IMR-90 (cell line): Measurements from ENCODE around the gene TIAM2. TPM values are rescaled to one million over a fixed set of nuclear protein-coding genes. Genes with fewer than 3 reads are reported as not detected.

Experiments
- ATAC-seq: fragments of 200-7000 bp; cut with Tn5 transposase; 2 replicates; pipeline ENCODE4 v1.9.1; 2020; ENCODE audit warnings: low read depth, mild to moderate bottlenecking, moderate library complexity
- BruUV-seq: library from RNA; stranded (reverse); fragments of 400-500 nt; replicated peaks from 2 replicates; lab custom pipeline; 2021; lab: Mats Ljungman, UMichigan
- CTCF ChIA-PET: fragments of 300-600 bp; formaldehyde crosslinking; extraction: SDS; loops from one replicate; lab custom pipeline; 2021; ENCODE audit warnings: antibody characterized with exemption; lab: Yijun Ruan, JAX
- POLR2A ChIA-PET: fragments of 300-600 bp; sonication (Branson Sonifier 250); formaldehyde crosslinking; loops from one replicate; lab custom pipeline; 2022; ENCODE audit warnings: antibody characterized with exemption; ENCODE audit not compliant: unreplicated experiment; lab: Charles Lee
- DNase-seq: peaks from one replicate; pipeline ENCODE4 v3.0.0; 2013
- H2AFZ ChIP-seq: replicated peaks from 2 replicates; pipeline ENCODE3; 2013; ENCODE audit warnings: low read length, mild to moderate bottlenecking; ENCODE audit not compliant: poor library complexity
- H2AK5ac ChIP-seq: 2 replicates; pipeline ENCODE4 v1.6.1; 2013; ENCODE audit warnings: low read depth, low read length, inconsistent platforms
- H2AK9ac ChIP-seq: replicated peaks from 2 replicates; pipeline ENCODE3; 2013; ENCODE audit warnings: mild to moderate bottlenecking, low read depth, low read length, moderate library complexity; ENCODE audit not compliant: poor library complexity
- H2BK120ac ChIP-seq: 2 replicates; pipeline ENCODE4 v1.6.1; 2013; ENCODE audit warnings: low read depth, low read length, inconsistent platforms
- H2BK15ac ChIP-seq: 3 replicates; pipeline ENCODE4 v1.6.1; 2013; ENCODE audit warnings: low read depth, low read length, inconsistent platforms
- H2BK20ac ChIP-seq: 2 replicates; pipeline ENCODE4 v1.6.1; 2013; ENCODE audit warnings: low read depth, mild to moderate bottlenecking, inconsistent platforms, low read length, moderate library complexity
- H2BK5ac ChIP-seq: 2 replicates; pipeline ENCODE4 v1.6.1; 2013; ENCODE audit warnings: mild to moderate bottlenecking, low read depth, low read length, inconsistent platforms; ENCODE audit not compliant: poor library complexity, severe bottlenecking
- H3K14ac ChIP-seq: replicated peaks from 2 replicates; pipeline ENCODE4 v1.6.1; 2013; ENCODE audit warnings: low read depth, low read length, inconsistent platforms
- H3K18ac ChIP-seq: 2 replicates; pipeline ENCODE4 v1.6.1; 2013; ENCODE audit warnings: low read depth, low read length, control low read depth
- H3K23ac ChIP-seq: 2 replicates; pipeline ENCODE4 v1.6.1; 2013; ENCODE audit warnings: low read depth, low read length, inconsistent platforms
- H3K27ac ChIP-seq: 2 replicates; pipeline ENCODE4 v1.5.1; 2013; ENCODE audit warnings: mild to moderate bottlenecking, control low read depth, low read length; ENCODE audit not compliant: insufficient read depth
- H3K27me3 ChIP-seq: 2 replicates; pipeline ENCODE4 v1.6.1; 2013; ENCODE audit warnings: low read length; ENCODE audit not compliant: control insufficient read depth, insufficient read depth
- H3K36me3 ChIP-seq: 2 replicates; pipeline ENCODE4 v1.6.1; 2013; ENCODE audit warnings: low read length, mixed read lengths; ENCODE audit not compliant: control insufficient read depth, insufficient read depth
- H3K4ac ChIP-seq: 2 replicates; pipeline ENCODE4 v1.6.1; 2013; ENCODE audit warnings: low read depth, low read length, inconsistent platforms
- H3K4me1 ChIP-seq: 2 replicates; pipeline ENCODE4 v1.6.1; 2013; ENCODE audit warnings: low read length, mixed read lengths; ENCODE audit not compliant: control insufficient read depth, insufficient read depth
- H3K4me2 ChIP-seq: 2 replicates; pipeline ENCODE4 v1.6.1; 2013; ENCODE audit warnings: low read depth, mild to moderate bottlenecking, control low read depth, low read length, moderate library complexity
- H3K4me3 ChIP-seq: 2 replicates; pipeline ENCODE4 v1.5.1; 2013; ENCODE audit warnings: low read depth, mild to moderate bottlenecking, control low read depth, low read length, moderate library complexity; ENCODE audit not compliant: insufficient read depth
- H3K56ac ChIP-seq: 2 replicates; pipeline ENCODE4 v1.6.1; 2013; ENCODE audit warnings: low read length, inconsistent platforms; ENCODE audit not compliant: insufficient read depth; ENCODE audit errors: extremely low read depth
- H3K79me1 ChIP-seq, 2 experiments: 2 replicates each; pipeline ENCODE4 v1.6.1; 2013; ENCODE audit warnings: low read length in 2 of 2, inconsistent platforms in 1 of 2, low read depth in 1 of 2
- H3K9ac ChIP-seq: 2 replicates; pipeline ENCODE4 v1.6.1; 2013; ENCODE audit warnings: low read depth, low read length, control low read depth
- H3K9me1 ChIP-seq: 2 replicates; pipeline ENCODE4 v1.6.1; 2013; ENCODE audit warnings: low read length, inconsistent platforms; ENCODE audit not compliant: insufficient read depth
- H3K9me3 ChIP-seq: 2 replicates; pipeline ENCODE4 v1.6.1; 2013; ENCODE audit warnings: low read length; ENCODE audit not compliant: control insufficient read depth, insufficient read depth
- H4K20me1 ChIP-seq: 2 replicates; pipeline ENCODE4 v1.6.1; 2013; ENCODE audit warnings: low read length, inconsistent platforms; ENCODE audit not compliant: insufficient read depth
- H4K5ac ChIP-seq: 2 replicates; pipeline ENCODE4 v1.6.1; 2013; ENCODE audit warnings: mild to moderate bottlenecking, low read depth, low read length, control low read depth
- H4K8ac ChIP-seq, 2 experiments: 2 replicates each; pipeline ENCODE4 v1.6.1; 2013; ENCODE audit warnings: low read depth in 2 of 2, low read length in 2 of 2, control low read depth in 1 of 2, inconsistent platforms in 1 of 2
- H4K91ac ChIP-seq: 2 replicates; pipeline ENCODE4 v1.6.1; 2013; ENCODE audit warnings: low read depth, low read length, inconsistent platforms; ENCODE audit not compliant: insufficient read depth
- BHLHE40 ChIP-seq: fragments of 150-350 bp; IDR thresholded peaks from 2 replicates; pipeline ENCODE4 v1.6.1; 2016; ENCODE audit warnings: mild to moderate bottlenecking, low read depth, low read length
- CEBPB ChIP-seq: IDR thresholded peaks from 2 replicates; pipeline ENCODE4 v1.6.1; 2012; ENCODE audit warnings: low read depth, low read length, improper control_type of control experiment
- CHD1 ChIP-seq: IDR thresholded peaks from 2 replicates; pipeline ENCODE4 v1.6.1; 2012; ENCODE audit warnings: low read depth, low read length, improper control_type of control experiment
- FOS ChIP-seq: fragments of 150-350 bp; IDR thresholded peaks from 2 replicates; pipeline ENCODE4 v1.6.1; 2016; ENCODE audit warnings: low read depth, low read length
- MAZ ChIP-seq: IDR thresholded peaks from 2 replicates; pipeline ENCODE4 v1.6.1; 2012; ENCODE audit warnings: low read depth, mild to moderate bottlenecking, low read length, improper control_type of control experiment, moderate library complexity, borderline replicate concordance
- MXI1 ChIP-seq: IDR thresholded peaks from 2 replicates; pipeline ENCODE4 v1.6.1; 2012; ENCODE audit warnings: low read depth, mild to moderate bottlenecking, low read length, moderate library complexity, borderline replicate concordance
- NFE2L2 ChIP-seq: fragments of 150-350 bp; IDR thresholded peaks from 2 replicates; pipeline ENCODE4 v1.6.1; 2016; ENCODE audit warnings: low read depth, mild to moderate bottlenecking, low read length
- POLR2A ChIP-seq: IDR thresholded peaks from 2 replicates; pipeline ENCODE4 v1.6.1; 2012; ENCODE audit warnings: mild to moderate bottlenecking, low read depth, low read length
- RAD21 ChIP-seq: IDR thresholded peaks from 2 replicates; pipeline ENCODE4 v1.6.1; 2012; ENCODE audit warnings: low read length, improper control_type of control experiment
- RCOR1 ChIP-seq: IDR thresholded peaks from 2 replicates; pipeline ENCODE4 v1.6.1; 2012; ENCODE audit warnings: mild to moderate bottlenecking, low read length, improper control_type of control experiment; ENCODE audit not compliant: insufficient replicate concordance
- RFX5 ChIP-seq: IDR thresholded peaks from 2 replicates; pipeline ENCODE4 v1.8.0; 2012; ENCODE audit warnings: low read depth, mild to moderate bottlenecking, low read length, moderate library complexity
- SMC3 ChIP-seq: fragments of 150-350 bp; IDR thresholded peaks from 2 replicates; pipeline ENCODE4 v1.6.1; 2016; ENCODE audit warnings: low read depth, mild to moderate bottlenecking, antibody characterized with exemption, low read length, moderate library complexity
- WGBS, 2 experiments: methylation state at CpG; one replicate each; pipeline versions ENCODE4 v1.1.5 to v1.1.7; 2013; ENCODE audit warnings: missing lambda C conversion rate in 2 of 2; ENCODE audit not compliant: insufficient read length in 1 of 2; ENCODE audit errors: extremely low coverage in 2 of 2; 5-methylcytosine and 5-hydroxymethylcytosine counted together
- dilution Hi-C: fragments of 300-500 bp; cut with HindIII; formaldehyde crosslinking; loops from one replicate; pipeline ENCODE4 v1.14.3; 2018; ENCODE audit warnings: low sequenced_read_pairs; ENCODE audit not compliant: unreplicated experiment
- in situ Hi-C: fragments of 300-500 bp; cut with MboI; formaldehyde crosslinking; loops from 3 replicates; pipeline ENCODE4 v1.14.3; 2019; ENCODE audit warnings: low sequenced_read_pairs, inconsistent platforms, mixed read lengths
- intact Hi-C: fragments of 100-400 bp; cut with micrococcal nuclease; formaldehyde crosslinking; loops from 2 replicates; pipeline ENCODE4 v1.10.0; 2022
- polyA plus RNA-seq, 3 experiments: library from polyadenylated mRNA; depleted of rRNA; stranded (reverse); fragments of >200 nt; gene quantifications; 2 replicates each; pipeline ENCODE4 v1.2.3, GENCODE V29; 2012; ENCODE audit warnings: low replicate concordance in 1 of 3
- total RNA-seq: library from RNA; depleted of rRNA; stranded (reverse); fragments of >200 nt; gene quantifications from 2 replicates; pipeline ENCODE4 v1.2.3, GENCODE V29; 2012
- TF ChIP-seq, protein P1 (sequence below): conservative IDR thresholded peaks from 2 replicates; pipeline ENCODE4 v1.5.1; 2012; ENCODE audit warnings: mild to moderate bottlenecking, low read depth, low read length, improper control_type of control experiment
- TF ChIP-seq, protein P2 (sequence below): fragments of 150-350 bp; IDR thresholded peaks from 2 replicates; pipeline ENCODE4 v1.6.1; 2016; ENCODE audit warnings: low read depth, mild to moderate bottlenecking, low read length, moderate library complexity, borderline replicate concordance
- TF ChIP-seq, protein P3 (sequence below): fragments of 150-350 bp; IDR thresholded peaks from 2 replicates; pipeline ENCODE4 v1.6.1; 2017; ENCODE audit warnings: mild to moderate bottlenecking, antibody characterized with exemption, low read length, low read depth

TIAM2 gene
- total and polyA plus RNA-seq, 2 of the 4 experiments (the other 2 are of a cell fraction): 3.1 to 4.7 TPM

- ChIA-PET CTCF (no interaction called here), POLR2A (no interaction called here)
- Histone ChIP-seq H2BK120ac (no peak overlapping the region), H4K91ac (no peak overlapping the region), H3K27ac (no peak overlapping the region), H2BK5ac (no peak overlapping the region), H3K9ac (no peak overlapping the region), H2BK15ac (no peak overlapping the region), H3K4ac (no peak overlapping the region), H2AK5ac (no peak overlapping the region), H3K4me1 (peaks cover 5% of the 10 kb centered on the region; the same call in 1 of the 2 replicates), H3K56ac (no peak overlapping the region), H3K79me1 (0 out of 4 replicates have a peak, but pooled peaks cover 0 to 2% of the 10 kb centered on the region in 2 experiments), H3K36me3 (no peaks in the 10 kb centered on the region), H3K4me3 (no peak overlapping the region), H3K4me2 (no peak overlapping the region), H3K27me3 (no peaks in the 10 kb centered on the region), H4K8ac (no peak overlapping the region), H3K9me1 (0 out of 2 replicates have a peak, but pooled peaks cover 3% of the 10 kb centered on the region), H2BK20ac (no peak overlapping the region), H3K9me3 (no peaks in the 10 kb centered on the region), H2AK9ac (no peak overlapping the region), H3K14ac (no peak overlapping the region), H3K18ac (no peak overlapping the region), H2AFZ (no peak overlapping the region), H4K20me1 (no peaks in the 10 kb centered on the region), H3K23ac (no peak overlapping the region), H4K5ac (no peak overlapping the region)
- no CpG with 5 or more reads among the region's 1 CpG for WGBS, 2 experiments
- dilution Hi-C loops: no loop called here
- in situ Hi-C loops: no loop called here
- no peak for ATAC-seq
- intact Hi-C loops: no loop called here
- TF ChIP-seq SMC3: no peak
- TF ChIP-seq POLR2A: no peak
- TF ChIP-seq, protein P1, sequence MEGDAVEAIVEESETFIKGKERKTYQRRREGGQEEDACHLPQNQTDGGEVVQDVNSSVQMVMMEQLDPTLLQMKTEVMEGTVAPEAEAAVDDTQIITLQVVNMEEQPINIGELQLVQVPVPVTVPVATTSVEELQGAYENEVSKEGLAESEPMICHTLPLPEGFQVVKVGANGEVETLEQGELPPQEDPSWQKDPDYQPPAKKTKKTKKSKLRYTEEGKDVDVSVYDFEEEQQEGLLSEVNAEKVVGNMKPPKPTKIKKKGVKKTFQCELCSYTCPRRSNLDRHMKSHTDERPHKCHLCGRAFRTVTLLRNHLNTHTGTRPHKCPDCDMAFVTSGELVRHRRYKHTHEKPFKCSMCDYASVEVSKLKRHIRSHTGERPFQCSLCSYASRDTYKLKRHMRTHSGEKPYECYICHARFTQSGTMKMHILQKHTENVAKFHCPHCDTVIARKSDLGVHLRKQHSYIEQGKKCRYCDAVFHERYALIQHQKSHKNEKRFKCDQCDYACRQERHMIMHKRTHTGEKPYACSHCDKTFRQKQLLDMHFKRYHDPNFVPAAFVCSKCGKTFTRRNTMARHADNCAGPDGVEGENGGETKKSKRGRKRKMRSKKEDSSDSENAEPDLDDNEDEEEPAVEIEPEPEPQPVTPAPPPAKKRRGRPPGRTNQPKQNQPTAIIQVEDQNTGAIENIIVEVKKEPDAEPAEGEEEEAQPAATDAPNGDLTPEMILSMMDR: no peak
- TF ChIP-seq, protein P2, sequence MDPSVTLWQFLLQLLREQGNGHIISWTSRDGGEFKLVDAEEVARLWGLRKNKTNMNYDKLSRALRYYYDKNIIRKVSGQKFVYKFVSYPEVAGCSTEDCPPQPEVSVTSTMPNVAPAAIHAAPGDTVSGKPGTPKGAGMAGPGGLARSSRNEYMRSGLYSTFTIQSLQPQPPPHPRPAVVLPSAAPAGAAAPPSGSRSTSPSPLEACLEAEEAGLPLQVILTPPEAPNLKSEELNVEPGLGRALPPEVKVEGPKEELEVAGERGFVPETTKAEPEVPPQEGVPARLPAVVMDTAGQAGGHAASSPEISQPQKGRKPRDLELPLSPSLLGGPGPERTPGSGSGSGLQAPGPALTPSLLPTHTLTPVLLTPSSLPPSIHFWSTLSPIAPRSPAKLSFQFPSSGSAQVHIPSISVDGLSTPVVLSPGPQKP: no peak
- TF ChIP-seq FOS: no peak
- no peak for TF ChIP-seq CEBPB
- TF ChIP-seq RFX5: no peak
- TF ChIP-seq RAD21: no peak
- TF ChIP-seq CHD1: no peak
- no peak for TF ChIP-seq RCOR1
- no peak for TF ChIP-seq BHLHE40
- TF ChIP-seq NFE2L2: no peak
- TF ChIP-seq MAZ: no peak
- TF ChIP-seq MXI1: no peak
- TF ChIP-seq, protein P3, sequence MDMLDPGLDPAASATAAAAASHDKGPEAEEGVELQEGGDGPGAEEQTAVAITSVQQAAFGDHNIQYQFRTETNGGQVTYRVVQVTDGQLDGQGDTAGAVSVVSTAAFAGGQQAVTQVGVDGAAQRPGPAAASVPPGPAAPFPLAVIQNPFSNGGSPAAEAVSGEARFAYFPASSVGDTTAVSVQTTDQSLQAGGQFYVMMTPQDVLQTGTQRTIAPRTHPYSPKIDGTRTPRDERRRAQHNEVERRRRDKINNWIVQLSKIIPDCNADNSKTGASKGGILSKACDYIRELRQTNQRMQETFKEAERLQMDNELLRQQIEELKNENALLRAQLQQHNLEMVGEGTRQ: no peak
- no peak for DNase-seq
- no TSS peak for BruUV-seq
Measured at GRCh38 chr6:155031091-155031490, 36.0 kb downstream of the TIAM2 start.
